NCI-H1092 (cell line): Measurements from ENCODE around the gene HSDL2.
A peak's percentile ranks its signal among the peaks of the same experiment; 100 is the strongest.

Source experiments
- DNase-seq: peaks from one replicate; lab custom pipeline; 2025; lab: John Stamatoyannopoulos, UW

The HSDL2 gene

GRCh38 chr9:112446526-112446925, 66.6 kb downstream of the HSDL2 start:
- DNase-seq = no peak

- DNase-seq = no peak
Observed at GRCh38 chr9:112447283-112447761, 67.4 kb downstream of the HSDL2 start.

- no peak for DNase-seq
Observed at GRCh38 chr9:112462855-112463254, 82.9 kb downstream of the HSDL2 start.

- no peak for DNase-seq
Observed at GRCh38 chr9:112465352-112465751, 85.4 kb downstream of the HSDL2 start.

- DNase-seq = no peak
Observed at GRCh38 chr9:112472996-112473395, 93.1 kb downstream of the HSDL2 start.

- no peak for DNase-seq
Observed at GRCh38 chr9:112473986-112474385, 94.1 kb downstream of the HSDL2 start.

GRCh38 chr9:112475318-112475717, 95.4 kb downstream of the HSDL2 start:
- DNase-seq = no peak

- no peak for DNase-seq
Observed at GRCh38 chr9:112477330-112477729, 97.4 kb downstream of the HSDL2 start.

GRCh38 chr9:112479221-112479620, 99.3 kb downstream of the HSDL2 start:
- no peak for DNase-seq

GRCh38 chr9:112484607-112485006, 104.7 kb downstream of the HSDL2 start:
- DNase-seq = no peak

- no peak for DNase-seq
Observed at GRCh38 chr9:112485574-112485973, 105.7 kb downstream of the HSDL2 start.

- DNase-seq = peak; percentile 81
Observed at GRCh38 chr9:112486221-112487007, 106.5 kb downstream of the HSDL2 start, which contains the start of gene KIAA1958. TSS of gene KIAA1958 (plus strand) at chr9:112486827. CDS start at chr9:112574081, 87,254 bp downstream.

GRCh38 chr9:112487008-112487798, 107.3 kb downstream of the HSDL2 start:
- peak; percentile 20 for DNase-seq

- no peak for DNase-seq
Observed at GRCh38 chr9:112487799-112488340, 108.0 kb downstream of the HSDL2 start.

- no peak for DNase-seq
Observed at GRCh38 chr9:112489039-112489546, 109.2 kb downstream of the HSDL2 start.

GRCh38 chr9:112489876-112490666, 110.2 kb downstream of the HSDL2 start:
- no peak for DNase-seq

- no peak for DNase-seq
Observed at GRCh38 chr9:112493393-112494137, 113.7 kb downstream of the HSDL2 start.

GRCh38 chr9:112494153-112494552, 114.2 kb downstream of the HSDL2 start:
- no peak for DNase-seq

- no peak for DNase-seq
Observed at GRCh38 chr9:112495614-112496013, 115.7 kb downstream of the HSDL2 start.

GRCh38 chr9:112496074-112496722, 116.3 kb downstream of the HSDL2 start:
- no peak for DNase-seq
